ENCODE measurements around the gene NCOA6.

- TF ChIP-seq CTCF (conservative IDR thresholded peaks at IDR 0.05 in 1 of 2, IDR thresholded peaks at IDR 0.05 in 1 of 2; ENCODE audit: low read depth in 1 of 2, low read length in 2 of 2) (no peak), EZH2 (IDR thresholded peaks at IDR 0.05; ENCODE audit: low read length, missing control alignments) (no peak)
Observed at GRCh38 chr20:34706912-34707784, 118.3 kb downstream of the NCOA6 start.
